Measurements from ENCODE around the gene ZBTB8A.

GRCh38 chr1:32626176-32626575 is 86.9 kb downstream of the ZBTB8A start:
- TF ChIP-seq, protein P1, sequence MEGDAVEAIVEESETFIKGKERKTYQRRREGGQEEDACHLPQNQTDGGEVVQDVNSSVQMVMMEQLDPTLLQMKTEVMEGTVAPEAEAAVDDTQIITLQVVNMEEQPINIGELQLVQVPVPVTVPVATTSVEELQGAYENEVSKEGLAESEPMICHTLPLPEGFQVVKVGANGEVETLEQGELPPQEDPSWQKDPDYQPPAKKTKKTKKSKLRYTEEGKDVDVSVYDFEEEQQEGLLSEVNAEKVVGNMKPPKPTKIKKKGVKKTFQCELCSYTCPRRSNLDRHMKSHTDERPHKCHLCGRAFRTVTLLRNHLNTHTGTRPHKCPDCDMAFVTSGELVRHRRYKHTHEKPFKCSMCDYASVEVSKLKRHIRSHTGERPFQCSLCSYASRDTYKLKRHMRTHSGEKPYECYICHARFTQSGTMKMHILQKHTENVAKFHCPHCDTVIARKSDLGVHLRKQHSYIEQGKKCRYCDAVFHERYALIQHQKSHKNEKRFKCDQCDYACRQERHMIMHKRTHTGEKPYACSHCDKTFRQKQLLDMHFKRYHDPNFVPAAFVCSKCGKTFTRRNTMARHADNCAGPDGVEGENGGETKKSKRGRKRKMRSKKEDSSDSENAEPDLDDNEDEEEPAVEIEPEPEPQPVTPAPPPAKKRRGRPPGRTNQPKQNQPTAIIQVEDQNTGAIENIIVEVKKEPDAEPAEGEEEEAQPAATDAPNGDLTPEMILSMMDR (IDR thresholded peaks at IDR 0.05): no peak
- TF ChIP-seq POLR2AphosphoS5 (IDR thresholded peaks at IDR 0.05; ENCODE audit: insufficient read depth in 1 of 2, low read depth in 1 of 2): no peak

Measured in vagina (tissue), 2 donors.